HG02852 (cell line): ENCODE data around the gene SMIM38.

Source experiments
- ATAC-seq: cut with Tn5 transposase; IDR thresholded peaks from one replicate; pipeline ENCODE4 v1.9.1; 2021; ENCODE audit warnings: mild to moderate bottlenecking, moderate library complexity; ENCODE audit not compliant: unreplicated experiment

Gene SMIM38

DNA sequence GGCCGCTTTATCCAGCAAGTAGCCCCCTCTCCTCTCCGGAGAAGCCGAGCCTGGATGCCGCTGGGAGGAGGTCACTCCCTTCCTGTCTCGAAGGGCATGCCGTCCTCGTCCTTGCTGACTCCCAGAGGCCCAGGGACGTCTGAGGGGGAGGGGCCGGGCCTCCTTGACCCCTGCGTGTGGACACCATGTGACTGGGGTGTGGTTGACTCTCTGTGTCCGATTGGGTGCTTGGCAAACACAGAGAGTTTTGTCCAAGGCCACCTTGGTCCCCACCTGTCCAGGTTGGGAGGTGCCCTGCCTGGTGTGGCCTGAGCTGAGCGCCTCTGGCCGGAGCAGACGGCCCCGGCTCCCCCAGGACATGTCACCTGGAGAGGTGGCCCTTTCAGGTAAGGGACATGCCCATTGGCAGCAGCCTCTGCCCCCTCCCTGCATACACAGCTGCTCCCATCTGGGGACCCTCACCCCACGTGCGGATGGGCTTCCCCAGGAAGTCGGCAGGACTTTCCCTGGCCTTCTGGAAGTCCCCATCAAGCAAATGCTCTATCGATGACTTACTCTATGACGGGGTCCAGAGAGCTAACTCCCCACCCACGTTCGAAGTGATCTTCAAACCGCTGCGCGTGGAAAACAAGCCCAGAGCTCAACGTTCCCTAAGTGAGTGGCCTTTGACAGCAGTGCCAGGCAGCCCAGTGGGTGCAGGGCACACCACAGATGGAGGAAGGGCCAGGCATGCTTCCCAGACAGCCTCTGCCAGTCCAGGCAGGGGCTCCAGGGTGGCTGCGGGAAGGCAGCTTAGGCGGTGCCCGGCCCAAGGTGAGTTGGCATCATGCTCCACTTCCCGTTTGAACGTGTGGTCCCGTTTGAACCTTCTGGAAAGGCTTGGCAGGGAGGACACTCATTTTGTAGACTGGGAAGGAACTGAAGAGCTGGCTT, at the start of gene SMIM38:
TSS of gene SMIM38 (plus strand) at position 634 of the 933 bp plus-strand sequence. CDS start 1,912 bp downstream, outside the sequence.
- ATAC-seq = no peak

DNA sequence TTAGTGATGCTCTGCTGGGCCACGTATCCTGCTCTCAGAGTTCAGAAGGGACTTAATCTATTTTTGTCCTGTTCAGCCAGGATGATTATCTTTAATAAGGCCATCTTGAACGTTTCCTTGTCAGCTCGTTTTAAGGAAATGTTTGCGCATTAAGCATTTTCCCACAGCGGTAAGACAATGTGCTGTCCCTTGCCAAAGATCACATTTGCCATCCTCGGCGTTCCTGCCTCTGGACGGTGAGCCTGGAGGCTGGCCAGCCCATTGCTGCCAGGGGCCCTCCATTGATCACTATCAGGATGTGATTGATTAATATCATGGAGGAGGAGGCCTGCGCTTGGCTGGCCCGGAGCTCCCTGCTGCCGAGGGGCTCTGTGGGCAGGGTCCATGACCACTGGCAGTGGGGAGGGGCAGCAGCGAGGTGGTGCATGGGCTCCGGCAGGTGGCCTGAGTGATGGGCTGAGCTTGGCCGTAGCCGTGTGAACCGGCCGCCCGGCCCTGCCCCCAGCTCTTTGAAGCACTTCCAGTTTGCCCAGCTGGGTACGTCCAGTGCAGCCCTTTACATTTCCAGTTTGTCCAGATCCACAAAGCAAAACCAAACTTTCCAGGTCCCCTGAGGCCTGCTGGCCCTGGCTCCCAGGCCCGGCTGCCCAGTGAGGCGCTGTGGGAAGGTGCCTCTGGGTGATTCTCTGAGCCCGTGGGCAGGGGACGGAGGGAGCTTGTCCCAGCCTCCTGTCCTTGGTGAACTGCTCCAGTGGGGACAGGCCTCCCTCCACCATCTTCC, 49.5 kb upstream of the SMIM38 start:
- ATAC-seq = no peak

DNA sequence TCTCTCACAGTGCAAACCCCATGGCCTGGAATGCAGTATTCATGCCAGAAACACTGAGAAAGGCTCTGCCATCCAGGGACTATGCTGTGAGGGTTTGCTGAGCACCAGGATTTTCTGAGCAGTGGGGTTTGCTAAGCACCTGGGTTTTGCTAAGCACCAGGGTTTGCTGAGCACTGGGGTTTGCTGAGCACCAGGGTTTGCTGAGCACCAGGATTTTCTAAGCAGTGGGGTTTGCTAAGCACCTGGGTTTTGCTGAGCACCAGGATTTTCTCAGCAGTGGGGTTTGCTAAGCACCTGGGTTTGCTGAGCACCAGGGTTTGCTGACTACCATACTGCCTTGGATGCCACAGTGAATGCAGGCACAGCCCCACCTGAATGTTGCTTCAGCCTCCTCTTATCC, 48.3 kb upstream of the SMIM38 start:
- ATAC-seq = no peak

DNA sequence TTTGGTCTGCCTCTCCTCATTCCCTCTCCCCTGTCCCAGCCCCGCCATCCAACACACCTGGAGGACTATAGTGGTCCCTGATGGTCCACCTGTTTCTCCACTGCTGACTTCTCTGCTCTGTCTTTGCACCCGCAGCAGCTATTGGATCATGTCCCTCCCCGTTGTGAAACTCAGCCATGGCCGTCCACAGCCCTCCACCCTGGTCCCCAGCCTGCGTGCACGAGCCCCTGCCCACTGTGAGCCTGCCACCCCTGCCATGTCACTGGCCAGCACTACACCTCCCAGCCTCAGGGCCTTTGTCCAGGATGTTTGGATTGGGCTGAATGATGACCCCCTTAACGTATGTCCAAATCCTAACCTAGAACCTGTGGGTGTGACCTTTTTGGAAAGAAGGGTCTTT, 47.7 kb upstream of the SMIM38 start:
- ATAC-seq = no peak

DNA sequence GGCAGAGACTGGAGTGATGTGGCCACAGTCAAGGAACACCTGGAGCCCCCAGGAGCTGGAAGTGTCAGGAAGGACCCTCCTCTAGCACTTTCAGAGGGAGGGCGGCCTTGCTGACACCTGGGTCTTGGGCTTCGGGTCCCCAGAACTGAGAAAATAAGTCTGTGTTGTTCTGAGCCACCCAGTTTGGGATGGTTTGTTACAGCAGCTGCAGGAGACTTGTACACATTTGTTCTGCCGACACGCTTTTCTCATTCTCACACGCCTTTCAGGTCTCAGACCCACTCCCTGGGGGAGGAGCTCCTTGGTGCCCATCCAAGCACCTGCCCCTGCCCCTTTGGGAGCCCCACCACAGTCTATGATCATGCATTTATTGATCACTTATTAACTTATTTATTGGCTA, 47.2 kb upstream of the SMIM38 start:
- no peak for ATAC-seq

DNA sequence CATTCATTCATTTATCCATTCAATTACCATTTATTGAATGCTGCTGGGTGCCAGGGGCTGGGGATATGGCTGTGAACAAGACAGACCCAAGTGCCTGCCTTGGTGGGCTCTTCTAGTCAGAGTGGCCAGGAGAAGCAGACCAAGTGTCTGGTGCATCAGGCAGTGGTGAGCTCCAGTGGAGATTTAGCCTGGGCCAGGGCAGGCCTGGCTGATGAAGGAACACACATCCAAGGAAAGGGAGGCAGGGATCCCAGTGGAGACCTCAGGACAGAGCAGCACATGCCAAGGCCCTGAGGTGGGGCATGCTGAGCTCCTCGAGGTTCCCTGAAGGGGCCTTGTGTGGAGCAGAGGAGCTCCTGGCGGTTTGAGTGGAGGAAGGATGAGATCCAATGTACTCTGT, 46.6 kb upstream of the SMIM38 start:
- ATAC-seq = no peak

DNA sequence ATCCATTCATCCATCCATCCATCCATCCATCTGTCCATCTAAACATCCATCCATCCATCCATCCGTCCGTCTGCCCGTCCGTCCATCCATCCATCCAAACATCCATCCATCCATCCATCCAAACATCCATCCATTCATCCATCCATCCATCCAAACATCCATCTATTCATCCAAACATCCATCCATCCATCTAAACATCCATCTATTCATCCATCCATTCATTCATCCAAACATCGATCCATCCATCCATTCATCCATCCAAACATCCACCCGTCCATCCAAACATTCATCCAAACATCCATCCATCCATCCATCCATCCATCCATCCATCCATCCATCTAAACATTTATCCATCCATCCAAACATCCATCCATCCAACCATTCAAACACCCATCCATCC, 45.3 kb upstream of the SMIM38 start:
- ATAC-seq = no peak

DNA sequence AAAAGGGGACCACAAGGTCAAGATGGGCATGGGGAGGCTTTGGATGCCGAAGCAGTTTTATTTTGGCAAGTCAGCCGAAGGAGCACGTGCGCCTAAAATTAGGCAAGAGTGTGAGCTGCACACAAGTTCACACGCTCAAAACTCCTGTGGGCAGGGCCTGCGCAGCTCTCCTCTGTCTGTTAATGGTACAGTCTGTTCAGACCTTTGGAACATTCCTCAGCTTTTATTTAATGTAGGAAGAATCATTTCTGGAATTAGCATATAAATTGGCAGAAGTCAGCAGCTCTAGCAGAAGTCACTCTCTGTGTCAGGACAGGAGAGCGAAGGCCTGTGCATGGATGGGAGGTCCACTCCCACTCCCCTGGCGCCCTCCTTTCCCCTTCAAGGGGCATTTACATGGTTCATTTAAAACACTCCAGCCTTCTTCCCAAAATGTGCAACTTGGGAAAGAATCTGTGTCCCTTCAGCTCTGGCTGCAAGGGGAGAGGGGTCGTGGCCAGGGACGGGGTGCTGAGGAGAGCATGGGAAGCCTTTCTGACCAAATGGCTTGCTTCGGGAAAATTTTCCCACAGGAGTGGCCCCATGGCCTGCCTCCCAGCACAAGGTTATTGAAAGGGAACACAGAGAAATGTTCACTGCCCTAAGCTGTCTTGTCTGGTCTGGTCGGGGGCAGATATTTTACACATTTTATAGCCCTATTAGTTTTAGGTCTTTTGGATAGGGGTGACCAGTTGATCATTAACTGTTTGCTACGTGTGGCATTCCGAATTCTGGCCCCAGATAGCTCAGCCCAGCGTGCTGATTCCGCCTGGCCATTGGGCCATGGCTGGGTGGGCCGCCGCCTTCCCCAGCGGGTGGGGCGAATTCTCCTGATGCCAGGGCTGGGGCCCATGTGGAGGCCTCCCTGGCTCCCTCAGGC, 43.9 kb upstream of the SMIM38 start:
- ATAC-seq = no peak

DNA sequence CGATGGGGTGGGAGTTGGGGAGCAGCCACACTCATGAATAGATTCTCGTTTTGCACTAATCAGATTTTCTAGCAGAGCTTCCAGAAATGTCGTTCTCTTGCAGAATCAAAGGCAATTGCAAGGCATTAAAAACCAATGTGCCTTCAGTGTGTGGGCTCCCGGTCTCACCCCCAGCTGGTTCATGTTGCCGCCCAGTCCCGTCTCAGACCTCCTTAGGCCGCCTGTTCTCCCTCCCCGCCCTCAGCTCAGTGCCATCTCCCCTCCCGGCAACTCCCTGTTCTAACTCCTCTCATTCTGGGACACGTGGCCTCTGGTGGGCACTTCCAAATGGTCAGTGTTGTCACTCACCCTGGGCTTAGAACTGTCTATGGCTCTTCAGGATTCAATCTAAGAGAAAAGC, 42.5 kb upstream of the SMIM38 start:
- no peak for ATAC-seq

DNA sequence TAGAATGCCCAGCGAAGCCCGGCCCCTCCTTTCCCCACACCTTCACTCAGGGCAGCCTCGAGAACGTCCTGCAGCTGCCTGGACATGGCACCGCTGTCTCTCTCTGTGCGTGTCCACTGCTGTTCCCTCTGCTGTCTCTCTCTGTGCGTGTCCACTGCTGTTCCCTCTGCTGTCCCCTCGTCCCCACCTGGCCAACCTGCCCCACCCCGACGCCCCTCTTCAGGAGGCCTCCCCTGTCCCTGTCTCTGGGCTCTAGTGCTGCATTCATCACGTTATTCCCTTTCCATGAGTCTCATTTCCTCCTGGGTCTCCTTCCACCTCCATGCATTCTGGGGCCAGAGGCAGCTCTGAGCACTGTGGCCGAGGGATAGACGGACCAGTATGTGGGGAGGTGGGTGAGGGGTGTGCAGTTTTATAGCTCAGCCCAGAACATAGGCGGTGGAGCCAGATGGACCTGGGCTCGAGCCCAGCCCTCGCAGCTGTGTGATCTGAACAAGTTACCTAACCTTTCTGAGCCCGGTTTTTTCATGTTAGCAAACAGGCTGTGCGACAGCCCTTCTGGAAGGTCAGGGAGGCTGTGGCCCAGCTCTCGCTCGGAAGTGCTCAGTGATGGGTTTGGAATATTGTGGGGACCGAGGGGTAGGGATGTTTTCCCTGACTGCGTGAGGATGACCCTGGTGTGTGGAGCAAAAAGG, 41.9 kb upstream of the SMIM38 start:
- no peak for ATAC-seq

DNA sequence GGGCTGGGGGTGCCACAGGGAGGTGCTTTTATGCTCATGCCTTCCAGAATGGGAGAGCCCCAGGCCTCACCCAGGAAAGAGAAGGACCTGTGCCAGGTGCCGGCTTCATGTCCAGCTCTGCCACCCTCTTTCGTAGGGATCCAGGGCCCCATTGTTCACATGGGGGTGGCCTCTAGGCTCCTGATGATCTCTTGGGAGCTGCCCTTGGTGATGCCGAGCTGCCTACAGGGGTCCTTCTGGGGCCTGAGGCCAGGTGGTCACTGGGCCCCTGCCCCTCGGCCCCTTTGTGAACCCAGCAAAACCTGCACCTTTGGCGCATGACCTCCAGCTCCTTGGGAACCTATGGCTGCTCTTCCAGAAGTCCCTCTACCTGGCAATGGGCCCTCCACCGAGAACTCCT, 41.4 kb upstream of the SMIM38 start:
- no peak for ATAC-seq

DNA sequence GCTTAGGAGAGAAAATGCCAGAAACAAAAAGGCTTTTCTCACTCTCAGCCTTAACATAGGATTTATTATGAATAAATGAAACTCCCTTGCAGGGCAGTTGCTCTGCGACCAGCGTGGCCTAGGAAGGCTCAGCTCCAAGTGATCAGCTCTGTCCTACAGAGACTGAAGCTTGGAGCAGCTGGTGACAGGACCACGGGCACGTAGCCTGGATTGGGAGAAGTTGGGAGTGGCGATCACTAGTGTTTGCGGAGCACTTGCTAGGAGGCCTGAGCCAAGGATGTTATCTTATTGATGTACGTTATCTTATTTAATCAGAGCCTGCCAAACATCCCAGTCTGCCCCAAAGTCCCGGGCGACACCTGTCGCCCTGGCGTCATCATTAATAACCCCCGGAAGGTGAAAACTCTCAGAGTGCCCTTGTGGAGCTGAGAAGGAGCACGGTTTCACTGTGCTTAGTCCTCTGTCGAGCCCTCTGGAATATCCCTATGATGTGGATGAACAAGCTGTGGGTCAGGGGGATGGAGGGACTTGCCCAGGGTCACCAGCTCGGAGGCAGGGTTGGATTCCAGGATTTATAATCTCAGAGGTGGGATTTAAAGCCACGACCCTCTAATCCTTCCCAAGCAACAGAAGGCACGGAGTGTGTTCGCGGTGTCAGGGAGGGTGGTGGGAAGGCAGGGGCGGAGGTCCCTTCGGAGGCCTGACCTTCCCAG, 40.8 kb upstream of the SMIM38 start:
- ATAC-seq = no peak

DNA sequence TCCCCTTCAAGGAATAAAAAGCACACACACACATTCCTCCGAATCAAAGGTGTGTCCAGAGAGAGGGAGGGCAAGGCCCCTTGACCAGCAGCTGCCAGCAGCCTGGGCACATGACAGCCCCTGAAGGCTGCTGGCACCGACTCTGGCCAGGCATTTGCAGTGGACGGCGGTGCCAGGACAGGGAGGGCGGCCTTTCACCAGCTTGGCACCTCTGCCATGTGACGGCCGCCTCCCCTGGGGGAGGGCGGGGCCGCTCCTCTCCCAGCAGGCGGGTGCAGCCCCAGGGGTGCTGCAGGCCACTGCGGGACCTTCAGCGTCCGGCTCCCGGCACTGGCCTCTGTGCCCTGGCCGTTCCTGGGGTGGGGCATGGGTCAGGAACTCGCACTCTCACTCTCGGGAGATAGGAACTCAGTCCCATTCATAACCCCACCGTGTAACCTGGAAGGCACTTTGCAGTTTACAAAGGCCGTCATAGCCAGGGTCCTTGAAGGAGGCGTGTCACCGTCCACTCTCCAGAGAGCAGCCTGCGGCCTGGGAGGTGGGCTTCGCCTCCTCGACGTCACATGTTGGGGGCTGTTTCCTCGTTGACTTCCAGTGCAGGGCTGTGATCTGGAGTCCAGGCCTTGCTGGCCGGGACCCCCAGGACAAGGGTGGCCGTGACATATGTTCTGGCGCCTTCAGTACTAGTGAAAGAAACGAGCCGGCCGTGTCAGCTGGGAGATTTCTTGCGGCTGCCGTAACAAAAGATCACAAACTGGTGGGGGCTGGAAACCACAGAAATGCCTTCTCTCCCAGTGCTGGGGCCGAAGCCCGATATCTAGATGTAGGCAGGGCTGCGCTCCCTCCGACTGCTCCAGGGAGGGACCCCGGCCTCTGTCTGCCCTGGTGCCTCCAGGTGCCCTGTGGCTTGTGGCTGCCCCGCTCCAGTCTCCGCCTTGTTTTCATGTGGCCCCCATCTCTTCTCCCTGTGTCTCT, 39.9 kb upstream of the SMIM38 start:
- no peak for ATAC-seq

DNA sequence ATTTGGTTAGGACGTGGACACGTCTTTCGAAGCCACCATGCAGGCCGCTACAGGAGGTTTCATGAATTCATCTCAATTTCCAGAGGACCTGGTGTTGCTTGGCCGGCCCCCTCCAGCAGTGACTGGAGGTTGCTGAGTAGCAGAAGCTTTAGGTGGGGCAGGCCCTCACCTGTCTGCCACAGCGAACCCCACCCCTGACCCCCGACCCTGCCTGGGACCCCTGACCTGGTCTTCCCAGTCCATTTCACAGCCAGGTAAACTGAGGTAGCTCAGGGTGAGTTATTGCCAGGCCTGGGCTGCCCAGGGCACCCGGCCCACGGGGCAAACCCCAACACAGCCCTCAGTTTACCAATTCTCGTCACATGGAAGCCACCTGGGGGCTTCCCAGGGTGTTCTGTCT, 39.1 kb upstream of the SMIM38 start:
- no peak for ATAC-seq

DNA sequence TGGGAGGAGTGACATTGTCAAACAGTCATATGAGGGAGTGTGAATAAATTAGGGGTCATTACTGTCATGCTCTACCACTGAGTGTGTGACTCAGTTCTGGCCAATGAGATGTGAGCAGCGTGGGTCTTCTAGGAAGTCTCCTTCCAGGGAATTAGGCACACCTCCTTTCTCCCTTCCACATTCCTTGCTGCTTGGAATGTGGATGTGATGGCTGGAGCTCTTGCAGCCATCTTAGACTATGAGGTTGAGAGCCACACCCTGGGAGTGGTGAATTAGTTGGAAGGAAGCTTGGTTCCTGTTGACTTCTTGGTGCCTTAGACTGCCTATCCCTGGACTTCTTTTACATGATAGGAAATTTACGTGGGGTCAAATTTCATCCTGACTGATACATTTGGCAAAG, 36.5 kb upstream of the SMIM38 start:
- ATAC-seq = no peak

DNA sequence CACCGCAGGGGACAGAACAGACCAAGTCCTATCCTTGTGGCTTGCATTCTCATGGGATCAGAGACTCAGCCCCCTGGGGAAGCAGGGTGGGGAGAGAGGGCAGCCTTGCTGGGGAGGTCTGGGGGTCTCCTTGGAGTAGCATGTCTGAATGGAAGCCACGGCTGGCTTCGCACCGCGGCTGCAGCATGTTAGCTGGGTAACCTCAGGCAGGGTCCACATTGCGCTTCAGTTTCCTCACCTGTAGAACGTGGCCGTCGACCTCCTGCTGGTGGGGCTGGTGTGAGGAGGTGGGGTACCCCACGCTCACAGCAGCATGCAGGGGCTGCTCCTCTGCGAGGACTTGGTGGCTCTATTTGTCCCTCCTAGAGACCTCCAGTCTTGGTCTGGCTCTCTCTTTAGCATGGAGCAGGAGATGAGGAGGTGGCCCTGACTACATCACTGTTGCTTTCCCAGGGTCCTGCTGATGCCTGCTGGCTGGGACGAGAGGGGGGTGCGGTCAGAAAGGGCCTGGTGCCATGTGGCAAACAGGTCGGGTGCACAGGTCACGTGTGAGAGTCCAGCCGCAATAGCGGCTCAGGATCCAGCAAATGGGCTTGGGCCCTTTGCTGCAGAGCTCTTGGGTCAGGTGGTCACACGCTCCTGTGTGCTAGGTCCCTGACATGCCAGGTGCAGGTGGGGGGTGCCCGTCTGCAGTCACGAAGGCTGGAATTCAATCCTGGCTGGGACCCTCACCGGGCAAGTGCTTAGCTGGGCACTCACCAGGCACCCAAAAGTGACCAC, 35.4 kb upstream of the SMIM38 start:
- ATAC-seq = no peak

DNA sequence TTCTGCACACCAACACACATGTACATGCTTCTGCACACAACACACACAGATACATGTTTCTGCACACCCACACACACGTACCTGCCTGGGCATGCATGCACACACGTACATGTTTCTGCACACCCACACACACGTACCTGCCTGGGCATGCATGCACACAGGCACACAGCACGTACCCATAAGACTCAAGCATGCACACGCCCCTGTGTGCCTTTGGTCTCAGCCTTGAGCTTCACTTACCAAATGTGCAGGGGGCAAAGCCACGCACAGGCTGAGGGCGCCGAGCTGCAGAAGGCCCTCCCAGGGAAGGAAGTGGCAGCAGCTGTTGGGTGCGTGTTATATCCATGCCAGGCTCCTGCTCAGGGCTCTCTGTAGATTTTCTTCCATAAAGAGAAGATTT, 34.7 kb upstream of the SMIM38 start:
- no peak for ATAC-seq
